ENCODE measurements around the gene HJV.

DNA sequence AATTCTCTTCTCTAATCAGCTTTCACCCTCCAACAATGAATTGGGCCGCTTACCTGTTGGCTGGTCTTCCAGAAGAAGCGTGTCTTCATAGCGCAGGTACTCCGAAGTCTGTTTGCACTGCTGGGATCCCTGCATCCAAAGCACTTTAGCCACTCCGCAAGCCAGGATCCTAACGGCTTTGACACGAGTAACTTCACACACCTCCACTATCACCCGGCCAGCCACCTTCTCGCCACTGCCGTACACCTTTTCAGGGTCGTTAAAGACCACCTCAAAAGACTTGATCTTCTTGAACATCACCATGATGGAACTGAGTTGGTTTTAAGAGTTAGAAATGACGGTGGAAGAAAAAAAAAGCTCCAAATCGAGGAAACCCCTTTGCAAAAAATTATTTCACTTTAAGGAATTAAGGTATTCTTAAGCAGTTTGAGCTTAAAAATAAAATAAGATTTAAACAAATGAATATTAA lies 25.5 kb downstream of the HJV start:
- no peak for TF ChIP-seq POLR2AphosphoS5 (IDR thresholded peaks at IDR 0.05; ENCODE audit: borderline replicate concordance, low read depth, low read length)
- no peak for TF ChIP-seq EZH2 (IDR thresholded peaks at IDR 0.05)
